ENCODE measurements around the gene FMNL1. TPM values are rescaled to one million over a fixed set of nuclear protein-coding genes. Genes with fewer than 3 reads are reported as not detected.
A peak's percentile ranks its signal among the peaks of the same experiment; 100 is the strongest.

FMNL1 gene
- polyA plus RNA-seq, 1 experiment: 1.1 TPM

DNA sequence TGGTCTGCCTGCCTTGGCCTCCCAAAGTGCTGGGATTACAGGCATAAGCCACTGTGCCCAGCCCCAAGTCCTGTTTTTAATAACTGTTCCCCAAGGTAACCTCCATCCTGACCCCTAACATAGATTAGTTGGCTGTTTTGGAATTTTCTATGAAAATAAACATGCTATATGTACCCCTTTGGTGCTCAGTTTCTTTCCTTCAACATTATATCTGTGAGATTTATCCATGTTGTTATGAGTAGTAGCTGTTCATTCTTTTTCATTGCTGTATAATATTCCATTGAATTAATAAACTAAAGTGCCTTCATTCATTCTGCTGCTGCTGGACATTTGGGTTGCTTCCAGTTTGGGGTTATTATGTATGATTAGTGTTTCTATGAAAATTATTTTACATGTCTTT lies 26.3 kb upstream of the FMNL1 start:
- TF ChIP-seq, protein P1, sequence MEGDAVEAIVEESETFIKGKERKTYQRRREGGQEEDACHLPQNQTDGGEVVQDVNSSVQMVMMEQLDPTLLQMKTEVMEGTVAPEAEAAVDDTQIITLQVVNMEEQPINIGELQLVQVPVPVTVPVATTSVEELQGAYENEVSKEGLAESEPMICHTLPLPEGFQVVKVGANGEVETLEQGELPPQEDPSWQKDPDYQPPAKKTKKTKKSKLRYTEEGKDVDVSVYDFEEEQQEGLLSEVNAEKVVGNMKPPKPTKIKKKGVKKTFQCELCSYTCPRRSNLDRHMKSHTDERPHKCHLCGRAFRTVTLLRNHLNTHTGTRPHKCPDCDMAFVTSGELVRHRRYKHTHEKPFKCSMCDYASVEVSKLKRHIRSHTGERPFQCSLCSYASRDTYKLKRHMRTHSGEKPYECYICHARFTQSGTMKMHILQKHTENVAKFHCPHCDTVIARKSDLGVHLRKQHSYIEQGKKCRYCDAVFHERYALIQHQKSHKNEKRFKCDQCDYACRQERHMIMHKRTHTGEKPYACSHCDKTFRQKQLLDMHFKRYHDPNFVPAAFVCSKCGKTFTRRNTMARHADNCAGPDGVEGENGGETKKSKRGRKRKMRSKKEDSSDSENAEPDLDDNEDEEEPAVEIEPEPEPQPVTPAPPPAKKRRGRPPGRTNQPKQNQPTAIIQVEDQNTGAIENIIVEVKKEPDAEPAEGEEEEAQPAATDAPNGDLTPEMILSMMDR (IDR thresholded peaks at IDR 0.05; ENCODE audit: low read depth, low read length): no peak
- DNase-seq (ENCODE audit: low read depth, low spot score): no peak
- POLR2A ChIA-PET: interaction anchor here (0.7 to 4.1 kb wide), 2 partner anchors 45 to 55 kb away, joined by 6 to 104 read pairs; partner anchors contain the start of gene HEXIM1
- H3K9me3 ChIP-seq (ENCODE audit: control insufficient read depth, insufficient read depth, low read length): no peaks in the 10 kb centered on the region; the same call in 1 of the 2 replicates
- no peak overlapping the region for H3K27ac ChIP-seq (ENCODE audit: low read depth, low read length)
- CTCF ChIA-PET: interaction anchor here (0.6 to 11.9 kb wide), 4 partner anchors 11 to 99 kb away, joined by 4 to 420 read pairs (median 80); partner anchors contain the start of genes ACBD4 and HEXIM1
- no peaks in the 10 kb centered on the region for H3K27me3 ChIP-seq (ENCODE audit: control insufficient read depth, insufficient read depth, low read length)
- H3K4me3 ChIP-seq (ENCODE audit: low read depth, low read length): no peak overlapping the region

DNA sequence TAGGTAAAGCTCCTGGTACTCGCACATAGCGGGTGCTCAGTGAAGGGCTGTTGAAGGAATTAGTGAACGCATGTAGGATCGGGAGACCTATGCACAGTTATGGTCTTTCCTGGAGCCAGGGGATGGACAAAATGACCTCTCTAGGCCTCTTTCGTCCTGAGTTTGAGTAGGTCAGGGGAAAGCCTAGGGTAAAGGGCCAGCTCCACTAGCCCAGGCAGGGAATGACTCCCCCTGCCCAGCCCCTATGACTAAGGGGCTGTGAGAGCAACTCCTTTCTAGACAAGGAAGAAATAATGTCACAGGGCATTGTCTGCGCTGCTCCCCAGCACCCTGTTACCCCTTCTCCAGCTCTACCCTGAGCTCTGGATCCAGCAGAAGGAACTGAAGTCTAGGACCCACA lies 24.6 kb upstream of the FMNL1 start:
- no peak overlapping the region for H3K27ac ChIP-seq (ENCODE audit: low read depth, low read length)
- DNase-seq (ENCODE audit: low read depth, low spot score): no peak
- ChIA-PET CTCF (interaction anchor here (0.6 to 11.9 kb wide), 32 partner anchors 8 to 290 kb away, joined by 3 to 420 read pairs (median 4); partner anchors contain the start of genes ACBD4, HEXIM1, HEXIM2 and MAP3K14), POLR2A (interaction anchor here (0.7 to 4.1 kb wide), 7 partner anchors 21 to 136 kb away, joined by 3 to 104 read pairs (median 4); partner anchors contain the start of genes ACBD4, HEXIM1 and HEXIM2)
- no peaks in the 10 kb centered on the region for H3K27me3 ChIP-seq (ENCODE audit: control insufficient read depth, insufficient read depth, low read length)
- no peaks in the 10 kb centered on the region; the same call in 1 of the 2 replicates for H3K9me3 ChIP-seq (ENCODE audit: control insufficient read depth, insufficient read depth, low read length)
- H3K4me3 ChIP-seq (ENCODE audit: low read depth, low read length): no peak overlapping the region
- TF ChIP-seq, protein P1 (IDR thresholded peaks at IDR 0.05; ENCODE audit: low read depth, low read length): no peak

DNA sequence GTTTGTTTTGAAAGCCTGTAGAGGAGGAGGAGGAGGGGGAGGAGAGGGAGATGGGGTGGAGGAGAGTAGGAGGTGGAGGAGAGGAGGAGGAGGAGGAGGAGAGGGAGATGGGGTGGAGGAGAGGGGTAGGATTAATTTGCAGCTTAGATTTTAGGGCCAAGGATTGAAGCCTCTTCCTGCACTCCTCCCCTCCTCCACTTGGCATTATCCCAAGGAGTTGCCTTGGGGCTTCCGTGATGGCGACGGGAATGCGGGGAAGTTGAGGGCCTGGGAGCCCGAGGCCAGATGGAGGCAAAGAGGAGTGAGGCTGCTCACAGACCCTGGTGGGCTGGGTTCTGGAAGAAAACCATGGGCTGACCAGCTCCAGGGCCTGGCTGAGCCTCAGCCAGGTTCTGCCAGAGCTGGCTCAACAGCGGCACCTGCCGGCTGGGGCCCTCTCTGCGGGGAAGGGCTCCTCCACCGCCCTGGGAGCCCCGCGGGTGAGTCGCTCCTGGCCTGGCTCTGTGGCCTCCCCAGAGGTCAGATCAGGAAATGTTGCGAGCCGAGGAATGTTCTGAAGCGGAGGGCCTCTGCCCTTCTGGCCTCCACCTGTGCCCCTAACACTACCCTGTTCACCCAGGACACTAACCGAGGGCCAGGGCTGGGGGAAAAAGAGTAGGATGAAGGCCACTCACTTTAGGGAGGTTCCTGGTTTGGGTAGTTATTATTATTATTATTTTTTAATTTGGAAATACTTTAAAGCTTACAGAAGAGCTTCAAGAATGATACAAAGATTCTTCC lies 23.9 kb upstream of the FMNL1 start:
- H3K9me3 ChIP-seq (ENCODE audit: control insufficient read depth, insufficient read depth, low read length): no peaks in the 10 kb centered on the region; the same call in 1 of the 2 replicates
- no peaks in the 10 kb centered on the region for H3K27me3 ChIP-seq (ENCODE audit: control insufficient read depth, insufficient read depth, low read length)
- CTCF ChIA-PET: interaction anchor here (0.6 to 11.9 kb wide), 46 partner anchors 9 to 290 kb away, joined by 3 to 420 read pairs (median 4); partner anchors contain the start of genes ACBD4, HEXIM1, HEXIM2 and MAP3K14
- DNase-seq (ENCODE audit: low read depth, low spot score): peak; percentile 72
- POLR2A ChIA-PET: interaction anchor here (0.7 to 4.1 kb wide), 7 partner anchors 21 to 135 kb away, joined by 3 to 104 read pairs (median 4); partner anchors contain the start of genes ACBD4, HEXIM1 and HEXIM2
- TF ChIP-seq, protein P1 (IDR thresholded peaks at IDR 0.05; ENCODE audit: low read depth, low read length): peak; percentile 99
- H3K27ac ChIP-seq (ENCODE audit: low read depth, low read length): peak overlapping the region; percentile 2
- no peak overlapping the region; the same call in 1 of the 2 replicates for H3K4me3 ChIP-seq (ENCODE audit: low read depth, low read length)

DNA sequence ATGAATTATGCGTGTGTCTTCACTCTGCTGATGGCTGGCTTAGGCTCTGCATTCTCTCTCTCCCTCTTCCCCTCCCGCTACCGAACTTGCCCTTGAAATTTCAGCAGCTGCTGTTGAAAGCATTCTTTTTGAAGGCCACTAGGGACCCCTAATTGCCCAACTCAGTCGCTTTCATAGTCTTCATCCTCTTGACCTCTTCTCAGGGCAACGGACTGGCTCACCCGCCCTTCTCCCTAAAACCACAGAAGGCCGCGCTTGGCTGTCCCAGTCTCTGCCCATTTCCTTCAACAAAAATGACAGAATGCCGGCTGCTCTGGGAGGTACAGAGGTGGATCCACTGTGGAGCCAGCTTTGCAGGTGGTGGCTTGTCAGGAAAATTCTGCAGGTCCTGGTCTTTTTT lies 21.0 kb upstream of the FMNL1 start:
- DNase-seq (ENCODE audit: low read depth, low spot score): no peak
- TF ChIP-seq, protein P1 (IDR thresholded peaks at IDR 0.05; ENCODE audit: low read depth, low read length): no peak
- no peak overlapping the region for H3K27ac ChIP-seq (ENCODE audit: low read depth, low read length)
- ChIA-PET CTCF (interaction anchor here (1.2 to 11.9 kb wide), 2 partner anchors 50 to 64 kb away, joined by 3 to 420 read pairs; partner anchors contain the start of gene ACBD4), POLR2A (interaction anchor here (1.7 kb wide), 1 partner anchor 52 kb away, joined by 10 read pairs; the partner anchor contains the start of gene HEXIM1)
- no peak overlapping the region for H3K4me3 ChIP-seq (ENCODE audit: low read depth, low read length)
- no peaks in the 10 kb centered on the region for H3K27me3 ChIP-seq (ENCODE audit: control insufficient read depth, insufficient read depth, low read length)
- H3K9me3 ChIP-seq (ENCODE audit: control insufficient read depth, insufficient read depth, low read length): no peaks in the 10 kb centered on the region; the same call in 1 of the 2 replicates

All from AG04450 (cell line).